RWPE2 (cell line): ENCODE data around the gene PSMG3.

Source experiments
- ATAC-seq: fragments of 200-7000 bp; cut with Tn5 transposase; 3 replicates; pipeline ENCODE4 v1.9.1; 2021; ENCODE audit warnings: low read depth
- DNase-seq: peaks from one replicate; pipeline ENCODE4 v3.0.0-alpha.2; 2020; ENCODE audit warnings: low spot score
- H3K27ac ChIP-seq: fragments of 450-650 bp; 2 replicates; pipeline ENCODE4 v1.5.1; 2017; ENCODE audit warnings: mild to moderate bottlenecking; ENCODE audit not compliant: poor library complexity, severe bottlenecking
- H3K27me3 ChIP-seq: fragments of 250-450 bp; sonication (Bioruptor Pico); 2 replicates; pipeline ENCODE4 v1.5.1; 2021; ENCODE audit warnings: mild to moderate bottlenecking, moderate library complexity; ENCODE audit not compliant: insufficient read depth, poor library complexity, severe bottlenecking
- H3K36me3 ChIP-seq: fragments of 250-450 bp; sonication (Bioruptor Pico); 2 replicates; pipeline ENCODE4 v1.5.1; 2020; ENCODE audit warnings: low read depth, mild to moderate bottlenecking, moderate library complexity
- H3K4me1 ChIP-seq: fragments of 250-450 bp; sonication (Bioruptor Pico); 2 replicates; pipeline ENCODE4 v1.5.1; 2021; ENCODE audit warnings: mild to moderate bottlenecking, moderate library complexity; ENCODE audit not compliant: insufficient read depth, poor library complexity, severe bottlenecking
- H3K4me3 ChIP-seq: fragments of 250-450 bp; sonication (Bioruptor Pico); 2 replicates; pipeline ENCODE4 v1.5.1; 2021; ENCODE audit warnings: mild to moderate bottlenecking, moderate library complexity; ENCODE audit not compliant: severe bottlenecking
- H3K9me3 ChIP-seq: fragments of 250-450 bp; sonication (Bioruptor Pico); 2 replicates; pipeline ENCODE4 v1.5.1; 2021; ENCODE audit warnings: mild to moderate bottlenecking, moderate library complexity; ENCODE audit not compliant: severe bottlenecking
- CTCF ChIP-seq: fragments of 450-650 bp; IDR thresholded peaks from one replicate; pipeline ENCODE4 v1.5.1; 2017; ENCODE audit warnings: mild to moderate bottlenecking, moderate library complexity; ENCODE audit not compliant: poor library complexity, severe bottlenecking

The PSMG3 gene

GRCh38 chr7:1531979-1532455 is 37.8 kb downstream of the PSMG3 start:
- H3K36me3 ChIP-seq = 0 out of 2 replicates have a peak, but pooled peaks cover 3% of the 10 kb centered on the region
- no peak; the same call in 2 of the 3 replicates for ATAC-seq
- TF ChIP-seq CTCF = no peak
- peak overlapping the region; percentile 58 for H3K4me3 ChIP-seq
- no peak for DNase-seq
- no peaks in the 10 kb centered on the region for H3K27me3 ChIP-seq
- no peaks in the 10 kb centered on the region for H3K9me3 ChIP-seq
- peak overlapping the region; percentile 92 for H3K27ac ChIP-seq
- H3K4me1 ChIP-seq = peaks cover 24% of the 10 kb centered on the region

GRCh38 chr7:1531263-1531978 is 38.4 kb downstream of the PSMG3 start:
- DNase-seq (no peak), ATAC-seq (no peak)
- no peak for TF ChIP-seq CTCF
- peaks cover 18% of the 10 kb centered on the region for H3K4me1 ChIP-seq
- H3K9me3 ChIP-seq = no peaks in the 10 kb centered on the region
- H3K27ac ChIP-seq = peak overlapping the region; percentile 92
- 0 out of 2 replicates have a peak, but pooled peaks cover 3% of the 10 kb centered on the region for H3K36me3 ChIP-seq
- peak overlapping the region; percentile 58 for H3K4me3 ChIP-seq
- H3K27me3 ChIP-seq = no peaks in the 10 kb centered on the region

- no peak for ATAC-seq
- H3K36me3 ChIP-seq = 0 out of 2 replicates have a peak, but pooled peaks cover 3% of the 10 kb centered on the region
- no peak for TF ChIP-seq CTCF
- H3K4me1 ChIP-seq = peaks cover 18% of the 10 kb centered on the region
- DNase-seq = no peak
- H3K27ac ChIP-seq = peak overlapping the region; percentile 92
- no peaks in the 10 kb centered on the region for H3K27me3 ChIP-seq
- H3K4me3 ChIP-seq = peak overlapping the region; percentile 58
- no peaks in the 10 kb centered on the region for H3K9me3 ChIP-seq
Measured at GRCh38 chr7:1530946-1531262, 38.9 kb downstream of the PSMG3 start.

- Histone ChIP-seq H3K4me1 (peaks cover 18% of the 10 kb centered on the region), H3K27ac (no peak overlapping the region), H3K27me3 (no peaks in the 10 kb centered on the region), H3K36me3 (no peaks in the 10 kb centered on the region), H3K4me3 (no peak overlapping the region), H3K9me3 (no peaks in the 10 kb centered on the region)
- no peak for ATAC-seq
- no peak for DNase-seq
- TF ChIP-seq CTCF = no peak
Measured at GRCh38 chr7:1529383-1530116, 40.3 kb downstream of the PSMG3 start.
